ENCODE results near the gene ABCC1. TPM values are rescaled to one million over a fixed set of nuclear protein-coding genes. Genes with fewer than 3 reads are reported as not detected.

Gene ABCC1
- total and polyA plus RNA-seq, 2 of the 4 experiments (the other 2 are of a cell fraction): 39.4 to 66.0 TPM

DNA sequence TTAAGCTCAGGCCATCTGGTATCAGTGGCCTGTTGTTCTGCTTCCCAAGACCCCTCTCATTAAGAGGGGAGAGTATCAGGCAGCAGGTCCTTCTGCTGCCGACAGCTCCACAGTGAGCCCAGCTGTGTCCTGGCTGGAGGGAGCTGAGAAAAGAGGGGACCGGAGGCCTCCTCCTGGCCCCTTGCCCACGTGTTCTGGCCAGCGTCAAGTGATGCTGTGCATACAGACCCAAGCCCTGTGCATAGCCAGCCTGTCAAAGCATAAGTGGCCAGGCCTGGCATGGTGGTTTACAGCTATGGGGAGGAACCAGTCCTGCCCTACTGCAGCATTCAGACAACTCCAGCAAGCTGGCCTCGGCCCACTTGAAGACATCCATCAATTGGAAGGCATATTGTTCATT is 225.9 kb downstream of the ABCC1 start:
- Histone ChIP-seq H3K4ac (ENCODE audit: low read depth, low read length) (no peak overlapping the region), H3K36me3 (ENCODE audit: control insufficient read depth, insufficient read depth, low read length) (peaks cover 12% of the 10 kb centered on the region; the same call in 1 of the 2 replicates), H2BK20ac (ENCODE audit: low read depth, low read length) (no peak overlapping the region), H4K8ac (ENCODE audit: low read depth in 2 of 2, low read length in 2 of 2) (no peak overlapping the region), H4K5ac (ENCODE audit: low read depth, low read length) (no peak overlapping the region), H4K91ac (ENCODE audit: insufficient read depth, low read depth, low read length) (no peak overlapping the region), H3K27ac (ENCODE audit: insufficient read depth, low read length) (no peak overlapping the region), H2BK15ac (ENCODE audit: low read depth, low read length) (no peak overlapping the region), H3K4me3 (ENCODE audit: insufficient read depth, low read depth, low read length) (no peak overlapping the region), H3K18ac (ENCODE audit: low read depth, low read length) (no peak overlapping the region), H3K9ac (ENCODE audit: low read depth, low read length) (no peak overlapping the region), H3K9me1 (ENCODE audit: insufficient read depth, low read length) (no peaks in the 10 kb centered on the region), H2AK9ac (replicated peaks; ENCODE audit: low read depth, low read length, poor library complexity) (no peak overlapping the region), H2AK5ac (ENCODE audit: low read depth, low read length) (no peak overlapping the region), H3K56ac (ENCODE audit: extremely low read depth, insufficient read depth, low read length) (no peak overlapping the region), H2AFZ (replicated peaks; ENCODE audit: low read length, poor library complexity) (peak overlapping the region; percentile 1), H3K4me2 (ENCODE audit: low read depth, low read length) (no peak overlapping the region), H3K14ac (replicated peaks; ENCODE audit: low read depth, low read length) (no peak overlapping the region), H4K20me1 (ENCODE audit: insufficient read depth, low read length) (no peaks in the 10 kb centered on the region), H3K9me3 (ENCODE audit: control insufficient read depth, insufficient read depth, low read length) (peaks cover 15% of the 10 kb centered on the region), H3K79me1 (ENCODE audit: low read depth in 1 of 2, low read length in 2 of 2) (no peaks in the 10 kb centered on the region), H2BK120ac (ENCODE audit: low read depth, low read length) (no peak overlapping the region), H2BK5ac (ENCODE audit: low read depth, low read length, poor library complexity, severe bottlenecking) (no peak overlapping the region), H3K27me3 (ENCODE audit: control insufficient read depth, insufficient read depth, low read length) (no peaks in the 10 kb centered on the region; the same call in 1 of the 2 replicates), H3K4me1 (ENCODE audit: control insufficient read depth, insufficient read depth, low read length) (no peaks in the 10 kb centered on the region), H3K23ac (ENCODE audit: low read depth, low read length) (no peak overlapping the region)
- DNase-seq (no peak), ATAC-seq (ENCODE audit: low read depth) (no peak; the same call in 1 of the 2 replicates)
- in situ Hi-C loops (cut with MboI; ENCODE audit: low sequenced_read_pairs) (no loop called here), dilution Hi-C loops (cut with HindIII; ENCODE audit: low sequenced_read_pairs, unreplicated experiment) (no loop called here), intact Hi-C loops (cut with micrococcal nuclease) (no loop called here)
- TF ChIP-seq, protein P1, sequence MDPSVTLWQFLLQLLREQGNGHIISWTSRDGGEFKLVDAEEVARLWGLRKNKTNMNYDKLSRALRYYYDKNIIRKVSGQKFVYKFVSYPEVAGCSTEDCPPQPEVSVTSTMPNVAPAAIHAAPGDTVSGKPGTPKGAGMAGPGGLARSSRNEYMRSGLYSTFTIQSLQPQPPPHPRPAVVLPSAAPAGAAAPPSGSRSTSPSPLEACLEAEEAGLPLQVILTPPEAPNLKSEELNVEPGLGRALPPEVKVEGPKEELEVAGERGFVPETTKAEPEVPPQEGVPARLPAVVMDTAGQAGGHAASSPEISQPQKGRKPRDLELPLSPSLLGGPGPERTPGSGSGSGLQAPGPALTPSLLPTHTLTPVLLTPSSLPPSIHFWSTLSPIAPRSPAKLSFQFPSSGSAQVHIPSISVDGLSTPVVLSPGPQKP (IDR thresholded peaks at IDR 0.05; ENCODE audit: borderline replicate concordance, low read depth, low read length): no peak
- TF ChIP-seq FOS (IDR thresholded peaks at IDR 0.05; ENCODE audit: low read depth, low read length) (no peak), MAFK (IDR thresholded peaks at IDR 0.05; ENCODE audit: low read depth, low read length) (no peak), MAZ (IDR thresholded peaks at IDR 0.05; ENCODE audit: borderline replicate concordance, low read depth, low read length) (no peak), RAD21 (IDR thresholded peaks at IDR 0.05; ENCODE audit: low read length) (no peak), SMC3 (IDR thresholded peaks at IDR 0.05; ENCODE audit: low read depth, low read length) (no peak), BHLHE40 (IDR thresholded peaks at IDR 0.05; ENCODE audit: low read depth, low read length) (no peak), CHD1 (IDR thresholded peaks at IDR 0.05; ENCODE audit: low read depth, low read length) (no peak), RFX5 (IDR thresholded peaks at IDR 0.05; ENCODE audit: low read depth, low read length) (no peak), RCOR1 (IDR thresholded peaks at IDR 0.05; ENCODE audit: insufficient replicate concordance, low read length) (no peak), NFE2L2 (IDR thresholded peaks at IDR 0.05; ENCODE audit: low read depth, low read length) (no peak), CEBPB (IDR thresholded peaks at IDR 0.05; ENCODE audit: low read depth, low read length) (no peak), MXI1 (IDR thresholded peaks at IDR 0.05; ENCODE audit: borderline replicate concordance, low read depth, low read length) (no peak), POLR2A (IDR thresholded peaks at IDR 0.05; ENCODE audit: low read depth, low read length) (no peak)
- TF ChIP-seq, protein P2, sequence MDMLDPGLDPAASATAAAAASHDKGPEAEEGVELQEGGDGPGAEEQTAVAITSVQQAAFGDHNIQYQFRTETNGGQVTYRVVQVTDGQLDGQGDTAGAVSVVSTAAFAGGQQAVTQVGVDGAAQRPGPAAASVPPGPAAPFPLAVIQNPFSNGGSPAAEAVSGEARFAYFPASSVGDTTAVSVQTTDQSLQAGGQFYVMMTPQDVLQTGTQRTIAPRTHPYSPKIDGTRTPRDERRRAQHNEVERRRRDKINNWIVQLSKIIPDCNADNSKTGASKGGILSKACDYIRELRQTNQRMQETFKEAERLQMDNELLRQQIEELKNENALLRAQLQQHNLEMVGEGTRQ (IDR thresholded peaks at IDR 0.05; ENCODE audit: low read depth, low read length): no peak
- TF ChIP-seq, protein P3, sequence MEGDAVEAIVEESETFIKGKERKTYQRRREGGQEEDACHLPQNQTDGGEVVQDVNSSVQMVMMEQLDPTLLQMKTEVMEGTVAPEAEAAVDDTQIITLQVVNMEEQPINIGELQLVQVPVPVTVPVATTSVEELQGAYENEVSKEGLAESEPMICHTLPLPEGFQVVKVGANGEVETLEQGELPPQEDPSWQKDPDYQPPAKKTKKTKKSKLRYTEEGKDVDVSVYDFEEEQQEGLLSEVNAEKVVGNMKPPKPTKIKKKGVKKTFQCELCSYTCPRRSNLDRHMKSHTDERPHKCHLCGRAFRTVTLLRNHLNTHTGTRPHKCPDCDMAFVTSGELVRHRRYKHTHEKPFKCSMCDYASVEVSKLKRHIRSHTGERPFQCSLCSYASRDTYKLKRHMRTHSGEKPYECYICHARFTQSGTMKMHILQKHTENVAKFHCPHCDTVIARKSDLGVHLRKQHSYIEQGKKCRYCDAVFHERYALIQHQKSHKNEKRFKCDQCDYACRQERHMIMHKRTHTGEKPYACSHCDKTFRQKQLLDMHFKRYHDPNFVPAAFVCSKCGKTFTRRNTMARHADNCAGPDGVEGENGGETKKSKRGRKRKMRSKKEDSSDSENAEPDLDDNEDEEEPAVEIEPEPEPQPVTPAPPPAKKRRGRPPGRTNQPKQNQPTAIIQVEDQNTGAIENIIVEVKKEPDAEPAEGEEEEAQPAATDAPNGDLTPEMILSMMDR (conservative IDR thresholded peaks at IDR 0.05; ENCODE audit: low read depth, low read length): no peak
- no TSS peak for BruUV-seq (replicated peaks)
- 33% methylated on average over 1 of the region's 5 CpGs; no CpG with 5 or more reads in 1 of the 2 experiments for WGBS, 2 experiments (ENCODE audit: extremely low coverage in 2 of 2, insufficient read length in 1 of 2)
- CTCF ChIA-PET: no interaction called here
- POLR2A ChIA-PET (ENCODE audit: unreplicated experiment): no interaction called here

Measured in IMR-90 (cell line).